K562 (cell line): ENCODE data around the gene FAM187B. TPM values are rescaled to one million over a fixed set of nuclear protein-coding genes. Genes with fewer than 3 reads are reported as not detected.

Experiments
- ATAC-seq: fragments of 200-7000 bp; cut with Tn5 transposase; 3 replicates; pipeline ENCODE4 v1.9.1; 2020; ENCODE audit warnings: moderate library complexity
- BruUV-seq: library from RNA; stranded (reverse); fragments of 400-500 nt; replicated peaks from 2 replicates; lab custom pipeline; 2021; lab: Mats Ljungman, UMichigan
- CTCF ChIA-PET: fragments of 300-600 bp; formaldehyde crosslinking; extraction: SDS; loops from one replicate; lab custom pipeline; 2021; ENCODE audit warnings: low intra/inter-chr PET ratio; lab: Yijun Ruan, JAX
- POLR2A ChIA-PET: fragments of 300-600, 350-650 bp; sonication (Branson Sonifier 250); formaldehyde crosslinking; extraction: SDS; loops from one replicate; lab custom pipeline; 2021; ENCODE audit warnings: antibody characterized with exemption, inconsistent platforms; lab: Yijun Ruan, JAX
- DNase-seq, 4 experiments: peaks; one replicate each; pipeline versions ENCODE4 v3.0.0 to v3.0.0-alpha.2; 2011 to 2018; ENCODE audit warnings: low spot score in 3 of 4, mixed read lengths in 3 of 4; ENCODE audit errors: extremely low read depth in 1 of 4
- FAIRE-seq: peaks from 2 replicates; lab custom pipeline; 2011; peaks lifted over from hg19 to GRCh38; lab: Jason Lieb, UNC
- H2AFZ ChIP-seq: 2 replicates; pipeline ENCODE4 v1.6.0; 2011; ENCODE audit warnings: low read depth, low read length, control low read depth, inconsistent platforms
- H3K27ac ChIP-seq: fragments of 200-600 bp; 3 replicates; pipeline ENCODE4 v1.8.0; 2011; ENCODE audit warnings: low read depth, mild to moderate bottlenecking, control low read depth, inconsistent platforms, low read length, moderate library complexity, mixed read lengths; ENCODE audit errors: extremely low read depth
- H3K27me3 ChIP-seq, 2 experiments: fragments of 300-600 bp in 1 of 2; 2 replicates in 1 of 2; 3 replicates in 1 of 2; pipeline versions ENCODE4 v1.6.0 to v1.8.0; 2011; ENCODE audit warnings: inconsistent platforms in 2 of 2, low read length in 2 of 2, mild to moderate bottlenecking in 1 of 2, mixed read lengths in 1 of 2, moderate library complexity in 1 of 2; ENCODE audit not compliant: control insufficient read depth in 2 of 2, insufficient read depth in 2 of 2
- H3K36me3 ChIP-seq: fragments of 300-600 bp; 3 replicates; pipeline ENCODE4 v1.8.0; 2011; ENCODE audit warnings: mild to moderate bottlenecking, low read length, inconsistent platforms; ENCODE audit not compliant: control insufficient read depth, insufficient read depth
- H3K4me1 ChIP-seq, 2 experiments: fragments of 200-600 bp in 1 of 2; replicated peaks in 1 of 2; 2 replicates in 1 of 2; 3 replicates in 1 of 2; pipeline versions ENCODE4 v1.5.1 to v1.8.0; 2011; ENCODE audit warnings: inconsistent platforms in 2 of 2, low read length in 2 of 2, mild to moderate bottlenecking in 1 of 2, mixed read lengths in 1 of 2, moderate library complexity in 1 of 2; ENCODE audit not compliant: control insufficient read depth in 2 of 2, insufficient read depth in 2 of 2
- H3K4me2 ChIP-seq: 2 replicates; pipeline ENCODE4 v1.6.1; 2011; ENCODE audit warnings: low read length, control low read depth, inconsistent platforms, mixed read lengths; ENCODE audit not compliant: insufficient read depth
- H3K4me3 ChIP-seq: fragments of 200-600 bp; sonication (generic), shearing (Covaris generic); 2 replicates; pipeline ENCODE4 v1.5.1; 2016; ENCODE audit warnings: control low read depth, inconsistent platforms
- H3K79me2 ChIP-seq: fragments of 200-600 bp; 3 replicates; pipeline ENCODE4 v1.8.0; 2011; ENCODE audit warnings: low read length, inconsistent platforms; ENCODE audit not compliant: control insufficient read depth, insufficient read depth
- H3K9ac ChIP-seq, 2 experiments: 2 replicates each; pipeline versions ENCODE4 v1.6.0 to v1.6.1; 2011; ENCODE audit warnings: low read depth in 2 of 2, low read length in 2 of 2, control low read depth in 1 of 2, inconsistent platforms in 1 of 2, mild to moderate bottlenecking in 1 of 2, mixed read lengths in 1 of 2; ENCODE audit not compliant: insufficient read depth in 1 of 2
- H3K9me1 ChIP-seq: one replicate; pipeline ENCODE4 v1.6.0; 2011; ENCODE audit warnings: inconsistent platforms, mild to moderate bottlenecking, low read length, moderate library complexity; ENCODE audit not compliant: control insufficient read depth, insufficient read depth
- H3K9me3 ChIP-seq: replicated peaks from 2 replicates; pipeline ENCODE4 v1.5.1; 2011; ENCODE audit warnings: low read depth, low read length, inconsistent platforms; ENCODE audit not compliant: control insufficient read depth, insufficient read depth
- H4K20me1 ChIP-seq: replicated peaks from 2 replicates; pipeline ENCODE4 v1.6.1; 2011; ENCODE audit warnings: low read length, inconsistent platforms, mixed read lengths; ENCODE audit not compliant: control insufficient read depth, insufficient read depth
- CBFA2T3 ChIP-seq: fragments of 450-650 bp; IDR thresholded peaks from 2 replicates; pipeline ENCODE4 v1.6.1; 2017
- MGA ChIP-seq: fragments of 450-650 bp; IDR thresholded peaks from 2 replicates; pipeline ENCODE4 v1.6.1; 2016; ENCODE audit warnings: mild to moderate bottlenecking, moderate library complexity
- NRF1 ChIP-seq, 2 experiments: fragments of 450-650 bp; IDR thresholded peaks in 1 of 2; conservative IDR thresholded peaks in 1 of 2; 2 replicates each; pipeline ENCODE4 v1.6.1; 2014; ENCODE audit warnings: mild to moderate bottlenecking in 2 of 2
- PHB ChIP-seq: fragments of 250-450 bp; sonication (Bioruptor Pico); IDR thresholded peaks from 2 replicates; pipeline ENCODE4 v1.5.0; 2021
- PML ChIP-seq: IDR thresholded peaks from 2 replicates; pipeline ENCODE4 v1.6.1; 2012; ENCODE audit warnings: low read length, inconsistent platforms
- PREB ChIP-seq: sonication (generic); formaldehyde crosslinking; IDR thresholded peaks from 2 replicates; pipeline ENCODE4 v1.8.1; 2023; ENCODE audit warnings: mild to moderate bottlenecking, missing genetic modification reagents
- TCF3 ChIP-seq: sonication (generic); formaldehyde crosslinking; IDR thresholded peaks from 2 replicates; pipeline ENCODE4 v1.4.0; 2020; ENCODE audit warnings: mild to moderate bottlenecking, missing genetic modification reagents
- ZFP91 ChIP-seq: sonication (generic); formaldehyde crosslinking; IDR thresholded peaks from 2 replicates; pipeline ENCODE4 v1.8.0; 2022; ENCODE audit warnings: mild to moderate bottlenecking, missing genetic modification reagents
- WGBS: fragments of 100-300 bp; shearing (Covaris generic); methylation state at CpG from one replicate; pipeline ENCODE4 v1.1.6; 2016; ENCODE audit warnings: low coverage, mixed read lengths; ENCODE audit not compliant: insufficient coverage; ENCODE audit errors: missing lambda C conversion rate; 5-methylcytosine and 5-hydroxymethylcytosine counted together
- in situ Hi-C: fragments of 300-500 bp; cut with MboI; formaldehyde crosslinking; loops from 4 replicates; pipeline ENCODE4 v1.15.0; 2018; ENCODE audit warnings: inconsistent platforms, mixed read lengths
- intact Hi-C: fragments of 100-400 bp; cut with micrococcal nuclease; formaldehyde crosslinking; loops from 2 replicates; pipeline ENCODE4 v1.14.2; 2022
- polyA plus RNA-seq, 8 experiments: library from polyadenylated mRNA; depleted of rRNA in 4 of 8; stranded (reverse) in 5 of 8; unstranded in 3 of 8; fragments of >200 nt; fragmentation: Nextera tagmentation in 2 of 8; fragmentation: Illumina TruSeq in 1 of 8; extraction: Ambion mirVana in 2 of 8; extraction: Trizol in 1 of 8; gene quantifications; 2 replicates each; pipeline versions ENCODE4 v1.2.1 to v1.2.3, GENCODE V29; 2011 to 2014; ENCODE audit warnings: inconsistent platforms in 1 of 8, missing spikeins in 1 of 8
- total RNA-seq, 7 experiments: library from RNA; depleted of rRNA in 6 of 7; stranded (reverse); fragments of >200 nt in 6 of 7; fragmentation: Illumina TruSeq in 2 of 7; extraction: Trizol in 2 of 7; gene quantifications; 2 replicates each; pipeline versions ENCODE4 v1.2.1 to v1.2.3, GENCODE V29; 2011 to 2021; ENCODE audit warnings: low replicate concordance in 1 of 7

The FAM187B gene
- total and polyA plus RNA-seq, 9 of the 15 experiments (the other 6 are each of a cell fraction or from before 2014, with no cell fraction given) = 0.04 to 0.09 TPM; not detected in 7

- H2AFZ ChIP-seq = peak overlapping the region; percentile 10; the same call in 1 of the 2 replicates
- DNase-seq (no peak), ATAC-seq (no peak), FAIRE-seq (no peak)
- POLR2A ChIA-PET = no interaction called here
- intact Hi-C loops = no loop called here
- CTCF ChIA-PET = no interaction called here
- WGBS = 5% methylated on average over 2 of the region's 2 CpGs
- TF ChIP-seq PML (no peak), MGA (0 out of 2 replicates have a peak, but pooled peaks have one; percentile 13), ZFP91 (no peak), PREB (CRISPR knock-in tag) (no peak), CBFA2T3 (0 out of 2 replicates have a peak, but pooled peaks have one; percentile 2), TCF3 (CRISPR knock-in tag) (no peak), NRF1 (conservative IDR thresholded peaks at IDR 0.05 in 1 of 2, IDR thresholded peaks at IDR 0.05 in 1 of 2) (no peak), PHB (no peak)
- H3K9me3 ChIP-seq = no peaks in the 10 kb centered on the region
- in situ Hi-C loops = no loop called here
- H4K20me1 ChIP-seq = no peaks in the 10 kb centered on the region
- H3K4me1 ChIP-seq = peaks cover 2 to 6% of the 10 kb centered on the region in 2 experiments; a peak in 2 of 5 replicates
- H3K4me2 ChIP-seq = no peak overlapping the region
- H3K9me1 ChIP-seq = no peaks in the 10 kb centered on the region
- no peak overlapping the region for H3K4me3 ChIP-seq
- no peaks in the 10 kb centered on the region for H3K36me3 ChIP-seq
- no peaks in the 10 kb centered on the region for H3K27me3 ChIP-seq
- no TSS peak for BruUV-seq
- no peak overlapping the region for H3K27ac ChIP-seq
- no peaks in the 10 kb centered on the region for H3K79me2 ChIP-seq
- H3K9ac ChIP-seq = no peak overlapping the region
These were observed 43.7 kb downstream of the FAM187B start for GRCh38 chr19:35184884-35185283.
